GM10248 (cell line): Measurements from ENCODE around the gene DNAJB11.

Experiments used
- CTCF ChIA-PET: fragments of 300-600 bp; sonication (Branson Sonifier 250); formaldehyde crosslinking; extraction: SDS; loops from one replicate; lab custom pipeline; 2021; ENCODE audit warnings: antibody characterized with exemption; lab: Yijun Ruan, JAX
- POLR2A ChIA-PET: fragments of 350-650 bp; sonication (Branson Sonifier 250); formaldehyde crosslinking; extraction: SDS; loops from one replicate; lab custom pipeline; 2020; ENCODE audit warnings: antibody characterized with exemption; lab: Yijun Ruan, JAX
- DNase-seq: peaks from one replicate; pipeline ENCODE4 v3.0.0; 2012; ENCODE audit errors: extremely low spot score
- TF ChIP-seq, protein P1 (sequence below): IDR thresholded peaks from 2 replicates; pipeline ENCODE4 v1.5.1; 2012; ENCODE audit warnings: mild to moderate bottlenecking, low read depth; ENCODE audit errors: extremely low read depth, missing control alignments, control extremely low read depth

DNAJB11 gene

DNA sequence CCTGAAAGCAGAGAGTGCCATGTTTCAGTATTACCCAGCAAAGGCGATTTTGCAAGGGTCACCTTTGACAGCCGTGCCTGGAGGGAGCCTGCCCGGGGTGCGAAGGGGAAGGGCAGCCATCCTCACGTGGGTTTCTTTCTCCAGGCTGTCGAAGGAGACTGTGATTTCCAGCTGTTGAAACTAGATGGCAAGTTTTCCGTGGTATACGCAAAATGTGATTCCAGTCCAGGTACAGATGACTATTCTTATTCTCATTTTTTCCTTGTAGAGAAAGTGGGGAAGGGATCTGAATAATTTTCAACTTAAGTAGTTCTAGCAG, 45.7 kb downstream of the DNAJB11 start:
- TF ChIP-seq, protein P1, sequence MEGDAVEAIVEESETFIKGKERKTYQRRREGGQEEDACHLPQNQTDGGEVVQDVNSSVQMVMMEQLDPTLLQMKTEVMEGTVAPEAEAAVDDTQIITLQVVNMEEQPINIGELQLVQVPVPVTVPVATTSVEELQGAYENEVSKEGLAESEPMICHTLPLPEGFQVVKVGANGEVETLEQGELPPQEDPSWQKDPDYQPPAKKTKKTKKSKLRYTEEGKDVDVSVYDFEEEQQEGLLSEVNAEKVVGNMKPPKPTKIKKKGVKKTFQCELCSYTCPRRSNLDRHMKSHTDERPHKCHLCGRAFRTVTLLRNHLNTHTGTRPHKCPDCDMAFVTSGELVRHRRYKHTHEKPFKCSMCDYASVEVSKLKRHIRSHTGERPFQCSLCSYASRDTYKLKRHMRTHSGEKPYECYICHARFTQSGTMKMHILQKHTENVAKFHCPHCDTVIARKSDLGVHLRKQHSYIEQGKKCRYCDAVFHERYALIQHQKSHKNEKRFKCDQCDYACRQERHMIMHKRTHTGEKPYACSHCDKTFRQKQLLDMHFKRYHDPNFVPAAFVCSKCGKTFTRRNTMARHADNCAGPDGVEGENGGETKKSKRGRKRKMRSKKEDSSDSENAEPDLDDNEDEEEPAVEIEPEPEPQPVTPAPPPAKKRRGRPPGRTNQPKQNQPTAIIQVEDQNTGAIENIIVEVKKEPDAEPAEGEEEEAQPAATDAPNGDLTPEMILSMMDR = no peak
- ChIA-PET POLR2A (interaction anchor here (1.0 to 1.6 kb wide), 3 partner anchors 46 to 168 kb away, joined by 3 to 4 read pairs (median 3); partner anchors contain the start of genes DNAJB11 and EIF4A2), CTCF (interaction anchor here (0.7 to 12.5 kb wide), 60 partner anchors 8 to 956 kb away, joined by 3 to 202 read pairs (median 6); partner anchors contain the start of genes DNAJB11, EIF4A2 and TBCCD1)
- DNase-seq = no peak

DNA sequence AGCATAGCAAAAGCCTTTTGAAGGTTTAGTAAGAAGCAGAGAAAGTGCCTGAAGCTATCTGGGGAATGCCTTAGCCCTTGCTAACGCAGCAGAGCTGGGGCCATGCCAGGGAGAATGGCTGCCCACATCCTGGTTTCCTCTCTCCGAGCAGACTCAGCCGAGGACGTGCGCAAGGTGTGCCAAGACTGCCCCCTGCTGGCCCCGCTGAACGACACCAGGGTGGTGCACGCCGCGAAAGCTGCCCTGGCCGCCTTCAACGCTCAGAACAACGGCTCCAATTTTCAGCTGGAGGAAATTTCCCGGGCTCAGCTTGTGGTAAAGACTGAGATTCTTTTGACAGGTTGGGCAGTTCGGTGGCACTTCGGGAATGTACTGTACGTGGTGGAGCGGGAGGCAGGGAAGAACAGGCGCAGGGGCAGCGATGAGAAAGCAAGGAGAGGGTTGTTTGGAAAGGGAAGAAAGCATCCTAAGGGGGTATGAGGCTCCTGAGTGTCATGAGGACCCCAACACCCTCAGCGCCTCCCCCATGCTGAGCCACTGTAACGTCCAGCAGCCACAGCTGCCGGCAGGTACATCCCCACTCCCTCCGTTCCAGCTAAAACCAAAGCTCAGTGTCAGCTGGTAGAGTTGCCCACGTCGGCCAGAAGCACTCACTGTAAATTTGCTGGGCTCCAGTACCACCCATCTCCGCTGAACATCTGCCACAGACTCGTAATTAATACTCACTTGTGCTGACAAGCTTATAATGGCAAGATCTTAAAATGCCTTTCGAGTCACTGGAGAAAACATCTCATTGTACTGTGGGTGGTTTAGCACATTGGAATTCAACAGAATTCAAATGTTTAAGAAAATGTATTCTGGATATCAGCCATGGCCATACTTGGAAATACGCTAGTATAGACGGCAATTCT, 46.8 kb downstream of the DNAJB11 start:
- TF ChIP-seq, protein P1 = peak; percentile 95
- peak; percentile 91 for DNase-seq
- ChIA-PET CTCF (interaction anchor here (0.6 to 12.5 kb wide), 69 partner anchors 8 to 1051 kb away, joined by 3 to 202 read pairs (median 4); partner anchors contain the start of genes DNAJB11, EIF4A2 and TBCCD1), POLR2A (interaction anchor here (1.2 to 1.6 kb wide), 2 partner anchors 47 to 166 kb away, joined by 3 read pairs; partner anchors contain the start of genes DNAJB11 and EIF4A2)

DNA sequence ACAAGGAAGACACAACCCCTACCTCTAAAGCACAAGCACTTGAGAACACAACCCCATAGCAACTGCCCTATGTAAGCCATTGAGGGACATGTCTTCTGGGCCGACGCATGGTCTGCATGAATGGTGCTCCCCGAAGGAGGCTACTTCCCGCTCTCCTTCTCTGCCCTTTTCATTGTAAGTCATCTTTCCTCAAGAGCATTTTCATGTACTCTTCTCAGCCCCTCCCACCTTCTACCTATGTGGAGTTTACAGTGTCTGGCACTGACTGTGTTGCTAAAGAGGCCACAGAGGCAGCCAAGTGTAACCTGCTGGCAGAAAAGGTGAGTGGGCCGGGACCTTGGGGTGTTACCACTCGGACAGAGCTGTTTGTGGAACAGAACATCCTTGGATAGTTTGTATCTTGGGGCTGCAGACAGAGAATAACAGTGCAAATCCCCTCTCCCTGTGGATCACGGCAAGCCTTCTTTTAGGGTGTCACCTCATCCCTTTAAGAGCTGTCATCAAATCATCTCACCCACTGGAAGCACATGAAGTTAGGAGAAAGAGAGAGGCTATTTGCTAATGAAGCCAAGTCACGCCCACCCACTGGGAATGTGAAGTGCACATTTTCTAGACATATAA, 47.9 kb downstream of the DNAJB11 start:
- ChIA-PET CTCF (interaction anchor here (1.9 to 12.5 kb wide), 14 partner anchors 15 to 675 kb away, joined by 4 to 202 read pairs (median 36); partner anchors contain the start of genes DNAJB11 and TBCCD1), POLR2A (no interaction called here)
- TF ChIP-seq, protein P1 = no peak
- no peak for DNase-seq

DNA sequence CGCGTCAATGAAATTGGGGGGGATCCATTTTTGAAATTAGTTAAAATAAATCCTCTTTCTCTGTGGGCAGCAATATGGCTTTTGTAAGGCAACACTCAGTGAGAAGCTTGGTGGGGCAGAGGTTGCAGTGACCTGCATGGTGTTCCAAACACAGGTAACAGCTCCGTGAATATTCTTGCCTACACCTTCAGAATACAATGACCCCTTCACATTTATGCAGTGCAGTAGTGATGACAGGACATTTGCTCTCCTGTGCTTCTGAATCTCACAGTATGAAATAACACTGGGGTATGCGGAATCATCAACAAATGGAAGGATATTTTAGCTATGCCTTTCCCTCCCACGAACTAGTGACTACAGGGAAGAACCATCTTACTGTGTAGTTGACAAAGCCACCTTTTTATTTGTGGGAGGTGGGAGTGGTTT, 49.3 kb downstream of the DNAJB11 start:
- TF ChIP-seq, protein P1 = no peak
- ChIA-PET CTCF (interaction anchor here (1.2 to 12.5 kb wide), 4 partner anchors 14 to 960 kb away, joined by 4 to 202 read pairs (median 98); no protein-coding TSS in a partner anchor), POLR2A (no interaction called here)
- no peak for DNase-seq

DNA sequence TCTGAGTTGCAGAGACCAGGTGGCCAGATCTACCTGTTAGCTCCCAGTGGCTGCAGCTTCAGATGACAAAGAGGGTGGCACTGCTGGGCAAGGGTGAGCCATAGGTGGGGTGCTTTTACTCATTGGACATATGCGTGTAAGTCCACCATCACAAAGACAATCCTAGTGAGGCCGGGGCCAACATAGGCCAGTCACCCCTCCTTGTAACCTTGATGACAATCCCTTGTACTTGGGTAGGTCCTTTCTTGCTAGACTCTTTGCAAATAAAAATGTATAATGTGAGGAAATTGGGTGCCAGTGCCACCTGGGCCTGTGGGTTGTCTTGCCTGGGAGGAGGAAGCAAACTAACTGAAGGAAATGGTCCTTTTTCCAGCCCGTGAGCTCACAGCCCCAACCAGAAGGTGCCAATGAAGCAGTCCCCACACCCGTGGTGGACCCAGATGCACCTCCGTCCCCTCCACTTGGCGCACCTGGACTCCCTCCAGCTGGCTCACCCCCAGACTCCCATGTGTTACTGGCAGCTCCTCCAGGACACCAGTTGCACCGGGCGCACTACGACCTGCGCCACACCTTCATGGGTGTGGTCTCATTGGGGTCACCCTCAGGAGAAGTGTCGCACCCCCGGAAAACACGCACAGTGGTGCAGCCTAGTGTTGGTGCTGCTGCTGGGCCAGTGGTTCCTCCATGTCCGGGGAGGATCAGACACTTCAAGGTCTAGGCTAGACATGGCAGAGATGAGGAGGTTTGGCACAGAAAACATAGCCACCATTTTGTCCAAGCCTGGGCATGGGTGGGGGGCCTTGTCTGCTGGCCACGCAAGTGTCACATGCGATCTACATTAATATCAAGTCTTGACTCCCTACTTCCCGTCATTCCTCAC, 49.9 kb downstream of the DNAJB11 start:
- CTCF ChIA-PET = interaction anchor here (0.9 to 12.5 kb wide), 6 partner anchors 10 to 960 kb away, joined by 3 to 202 read pairs (median 48); no protein-coding TSS in a partner anchor
- DNase-seq = no peak
- POLR2A ChIA-PET = interaction anchor here (0.6 kb wide), 1 partner anchor 48 kb away, joined by 3 read pairs; no protein-coding TSS in a partner anchor
- TF ChIP-seq, protein P1 = no peak
